Measurements from ENCODE around the gene XRCC4.
"Not testable (repeated sequence)": the region's sequence is repeated elsewhere in the genome, so short reads cannot be mapped to it uniquely, and the experiment has no call there.

XRCC4 gene

DNA sequence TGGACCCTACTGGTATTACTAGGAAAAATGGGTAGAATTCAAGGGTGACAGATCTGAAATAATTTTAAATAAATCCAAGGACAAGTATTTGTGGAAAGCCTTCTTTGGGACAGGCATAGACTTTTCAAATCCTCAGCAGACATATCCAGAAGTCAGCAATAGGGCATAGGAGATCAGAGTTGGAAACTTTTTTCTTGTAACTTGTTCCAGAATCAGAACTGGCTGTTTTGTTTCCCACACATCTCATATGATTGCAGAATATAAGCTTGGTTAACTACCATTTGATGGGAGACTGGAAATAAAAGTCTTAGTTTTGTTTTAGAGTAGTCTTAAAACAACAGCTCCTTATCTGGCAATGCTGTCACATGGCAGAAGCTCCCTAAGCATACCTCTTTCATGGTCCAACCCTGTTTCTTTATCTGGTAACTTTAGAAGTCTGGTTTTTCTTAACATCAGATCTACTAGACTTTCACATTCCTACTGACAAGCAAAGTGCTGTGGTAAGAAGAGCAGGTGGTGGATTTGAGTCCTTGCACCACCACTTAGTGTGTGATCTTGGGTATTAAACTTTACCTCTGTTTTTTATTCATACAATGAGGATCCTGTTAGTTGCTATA lies 25.1 kb downstream of the XRCC4 start:
- no peak for DNase-seq (ENCODE audit: low read depth)
- H3K4me3 ChIP-seq (ENCODE audit: low read depth, low read length) = no peak overlapping the region

- no peak overlapping the region for H3K4me3 ChIP-seq (ENCODE audit: low read depth, low read length)
- no peak for DNase-seq (ENCODE audit: low read depth)
These were observed 26.7 kb downstream of the XRCC4 start for GRCh38 chr5:83104021-83104420.

DNA sequence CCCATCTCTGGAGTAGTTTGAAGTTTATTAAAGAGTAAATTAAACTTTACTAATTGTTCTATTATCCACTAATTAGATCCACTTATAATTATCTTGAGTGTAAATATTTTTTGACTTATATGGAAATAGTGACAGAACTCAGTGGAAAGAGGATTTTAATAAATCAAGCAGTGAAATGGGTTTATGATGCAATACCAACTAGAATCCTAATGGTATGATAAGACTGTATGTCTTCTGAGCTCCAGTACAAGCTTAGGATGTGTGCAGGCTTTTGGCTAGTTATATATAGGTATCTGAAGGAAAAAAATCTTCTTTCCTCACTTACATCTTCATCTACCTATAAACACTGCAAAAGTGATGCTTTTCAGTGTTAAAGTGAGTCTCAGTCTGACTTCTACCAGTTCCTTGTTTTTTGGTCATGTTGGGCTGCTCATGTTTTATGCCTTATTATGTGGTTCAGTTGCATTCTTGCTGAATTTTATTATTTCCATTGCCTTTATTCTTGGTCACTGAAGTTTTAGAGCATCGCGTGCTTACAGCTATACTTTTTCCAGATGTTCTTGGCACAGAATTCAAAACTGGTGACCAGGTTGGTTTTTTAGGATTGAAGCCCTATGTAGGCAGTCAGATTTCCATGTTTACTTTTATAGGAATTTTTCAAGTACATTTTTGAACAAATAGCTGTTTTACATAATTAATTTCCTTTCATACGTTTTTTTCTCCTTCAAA lies 30.5 kb downstream of the XRCC4 start:
- no peak overlapping the region for H3K4me3 ChIP-seq (ENCODE audit: low read depth, low read length)

DNA sequence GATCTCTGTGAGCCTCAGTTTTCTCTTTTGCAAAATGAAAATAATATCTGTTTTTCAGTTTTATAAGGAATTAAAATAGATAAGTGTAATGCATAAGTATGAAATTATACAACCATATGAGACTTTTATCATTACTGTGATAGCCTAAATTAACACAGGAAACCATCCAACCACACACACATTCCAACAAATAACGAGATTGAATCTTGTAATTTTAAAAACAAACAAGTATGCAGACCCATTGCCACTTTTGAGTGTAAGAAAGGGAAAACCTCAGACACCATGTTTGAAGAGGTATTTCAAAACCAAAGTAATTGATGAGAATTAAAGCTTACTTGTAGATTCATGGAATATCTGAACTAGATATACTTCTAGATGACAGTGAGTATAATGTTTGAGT lies 32.0 kb downstream of the XRCC4 start:
- no peak for DNase-seq (ENCODE audit: low read depth)
- no peak overlapping the region for H3K4me3 ChIP-seq (ENCODE audit: low read depth, low read length)

More for the DNA sequence above, 30.5 kb downstream of the XRCC4 start:
- no peak for DNase-seq (ENCODE audit: low read depth)

DNA sequence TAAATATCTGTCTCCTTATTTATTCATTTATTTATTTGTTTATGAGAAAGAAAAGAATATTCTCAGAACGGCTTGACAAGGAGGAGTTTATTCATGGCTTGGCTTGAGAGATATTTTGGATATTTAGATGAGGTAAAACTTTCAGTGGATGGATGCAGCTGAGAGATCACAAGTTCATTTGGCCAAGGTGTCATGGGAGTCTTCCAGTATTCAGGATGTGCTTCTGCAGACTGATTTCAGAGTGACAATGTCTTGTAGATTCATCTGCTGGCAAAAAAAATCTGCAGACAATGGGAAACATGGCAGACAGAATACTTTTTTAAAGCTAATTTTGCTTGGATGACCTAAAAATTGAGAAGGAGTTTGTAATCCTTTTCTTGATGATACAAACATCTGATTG lies 38.5 kb downstream of the XRCC4 start:
- no peak for DNase-seq (ENCODE audit: low read depth)

GRCh38 chr5:83118471-83118870 lies 41.1 kb downstream of the XRCC4 start:
- H3K4me3 ChIP-seq (ENCODE audit: low read depth, low read length) = no peak overlapping the region
- no peak for DNase-seq (ENCODE audit: low read depth)

More for the DNA sequence above, 38.5 kb downstream of the XRCC4 start:
- H3K4me3 ChIP-seq (ENCODE audit: low read depth, low read length) = no peak overlapping the region

DNA sequence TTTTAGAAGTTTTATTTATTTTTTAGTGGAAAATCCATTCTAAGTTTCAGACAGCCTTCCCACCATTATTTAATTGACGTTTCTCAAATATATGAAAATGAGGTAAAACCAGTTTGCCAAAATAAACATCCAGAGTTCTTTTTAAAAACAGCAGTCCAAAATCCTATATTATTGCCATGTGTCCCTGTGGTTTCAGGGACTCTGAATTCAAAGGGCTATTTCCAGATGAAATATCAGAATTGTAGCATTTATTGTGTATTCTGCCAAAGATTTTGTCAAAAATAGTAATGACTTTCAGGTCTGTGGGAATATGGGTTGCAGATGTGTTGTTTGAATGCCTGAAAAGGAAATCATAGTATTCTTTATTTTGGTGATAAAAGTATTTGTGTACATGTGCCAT lies 41.6 kb downstream of the XRCC4 start:
- H3K4me3 ChIP-seq (ENCODE audit: low read depth, low read length) = no peak overlapping the region

DNA sequence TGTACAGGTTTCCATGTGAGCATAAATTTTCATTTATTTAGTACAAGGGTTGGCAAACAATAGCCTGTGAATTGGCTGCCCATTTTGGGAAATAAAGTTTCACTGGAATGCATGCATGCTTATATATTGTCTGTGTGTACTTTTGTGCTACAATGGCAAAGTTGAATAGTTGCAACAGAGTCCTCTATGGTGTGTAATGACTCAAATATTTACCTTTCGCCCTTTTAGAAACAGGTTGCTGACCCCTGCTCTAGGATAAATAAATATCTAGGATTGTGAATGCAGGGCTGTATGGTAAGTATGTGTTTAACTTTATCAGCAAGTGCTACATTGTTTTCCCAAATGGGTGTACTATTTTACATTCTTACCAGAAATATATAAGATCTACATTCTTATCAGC lies 47.2 kb downstream of the XRCC4 start:
- DNase-seq (ENCODE audit: low read depth) = no peak
- no peak overlapping the region for H3K4me3 ChIP-seq (ENCODE audit: low read depth, low read length)

More for the DNA sequence above, 41.6 kb downstream of the XRCC4 start:
- no peak for DNase-seq (ENCODE audit: low read depth)

GRCh38 chr5:83125560-83125959 lies 48.2 kb downstream of the XRCC4 start:
- DNase-seq (ENCODE audit: low read depth) = no peak
- no peak overlapping the region for H3K4me3 ChIP-seq (ENCODE audit: low read depth, low read length)

DNA sequence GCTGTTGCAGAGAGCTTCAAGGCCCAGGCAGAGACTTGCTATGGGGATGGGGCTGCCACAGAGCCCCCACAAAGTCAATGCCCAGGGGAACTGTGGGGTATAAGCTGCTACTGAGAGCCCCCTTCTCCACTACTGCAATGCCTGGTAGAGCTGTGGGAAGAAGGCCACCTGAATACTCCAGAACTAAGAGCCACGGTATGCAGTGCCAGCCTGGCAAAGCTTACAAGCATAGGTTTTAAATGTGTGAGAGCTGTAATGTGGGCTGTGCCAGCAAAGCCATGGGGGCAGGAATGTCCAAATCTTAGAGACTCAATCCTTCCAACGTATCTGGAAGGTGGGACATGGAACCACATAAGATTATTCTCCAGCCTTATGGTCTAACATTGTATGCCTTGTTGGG lies 49.2 kb downstream of the XRCC4 start:
- no peak overlapping the region for H3K4me3 ChIP-seq (ENCODE audit: low read depth, low read length)
- DNase-seq (ENCODE audit: low read depth) = no peak

DNA sequence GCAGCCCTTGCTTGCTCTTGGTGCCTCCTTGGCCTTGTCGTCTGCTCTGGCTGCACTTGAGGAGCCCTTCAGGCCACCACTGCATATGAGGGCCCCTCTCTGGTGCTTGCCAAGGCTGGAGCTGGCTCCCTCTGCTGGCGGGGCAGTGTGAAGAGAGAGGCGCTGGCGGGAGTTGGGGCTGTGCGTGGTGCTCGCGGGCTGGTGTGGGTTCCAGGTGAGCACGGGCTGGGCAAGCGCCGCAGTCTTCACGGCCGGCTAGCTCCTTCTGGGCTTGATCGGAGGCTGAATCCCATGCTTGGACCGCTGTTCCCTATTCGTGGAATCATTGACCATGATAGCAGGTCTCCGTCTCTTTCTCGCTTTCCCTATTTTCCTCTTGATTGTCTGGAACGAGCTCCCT lies 56.5 kb downstream of the XRCC4 start:
- H3K4me3 ChIP-seq (ENCODE audit: low read depth, low read length) = no peak overlapping the region
- no peak for DNase-seq (ENCODE audit: low read depth)

DNA sequence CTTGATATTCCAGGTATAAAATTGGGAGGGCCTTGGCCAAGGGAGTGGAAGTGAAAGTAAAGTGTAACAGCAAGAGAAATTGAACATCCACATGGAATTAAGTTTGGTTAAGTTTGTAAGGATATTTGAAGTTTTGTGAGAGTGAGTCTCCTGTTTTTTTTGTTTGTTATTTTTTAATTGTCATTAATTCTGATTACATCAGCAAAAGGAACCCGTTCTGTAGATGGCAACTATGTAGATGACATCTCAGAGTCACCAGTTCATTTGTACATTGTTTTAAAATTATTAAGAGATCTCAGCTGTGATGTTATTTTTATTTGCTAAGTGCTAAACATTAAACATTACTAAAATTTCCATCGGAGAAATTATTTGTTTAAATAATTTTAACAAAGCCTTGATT lies 65.2 kb downstream of the XRCC4 start:
- no peak overlapping the region for H3K4me3 ChIP-seq (ENCODE audit: low read depth, low read length)
- DNase-seq (ENCODE audit: low read depth) = no peak

DNA sequence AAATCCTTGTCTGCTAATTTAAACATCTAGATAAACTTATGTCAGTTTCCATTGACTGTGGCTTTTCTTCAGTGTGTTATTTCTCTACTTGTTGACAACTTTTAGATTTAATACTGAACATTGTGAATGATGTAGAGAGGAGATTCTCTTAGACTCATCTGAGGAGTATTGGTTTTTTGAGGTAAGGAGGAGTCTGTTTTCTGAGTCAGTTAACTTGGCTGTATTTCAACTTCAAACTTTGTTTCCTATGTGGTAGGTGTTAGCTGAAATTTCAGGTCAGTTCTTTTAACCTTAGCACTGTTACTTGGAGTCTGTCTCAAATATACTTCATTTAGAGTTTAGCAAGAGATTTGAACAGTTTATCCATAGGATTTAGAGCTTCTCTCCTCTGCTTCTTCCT lies 67.9 kb downstream of the XRCC4 start:
- DNase-seq (ENCODE audit: low read depth) = peak; percentile 23
- H3K4me3 ChIP-seq (ENCODE audit: low read depth, low read length) = no peak overlapping the region

DNA sequence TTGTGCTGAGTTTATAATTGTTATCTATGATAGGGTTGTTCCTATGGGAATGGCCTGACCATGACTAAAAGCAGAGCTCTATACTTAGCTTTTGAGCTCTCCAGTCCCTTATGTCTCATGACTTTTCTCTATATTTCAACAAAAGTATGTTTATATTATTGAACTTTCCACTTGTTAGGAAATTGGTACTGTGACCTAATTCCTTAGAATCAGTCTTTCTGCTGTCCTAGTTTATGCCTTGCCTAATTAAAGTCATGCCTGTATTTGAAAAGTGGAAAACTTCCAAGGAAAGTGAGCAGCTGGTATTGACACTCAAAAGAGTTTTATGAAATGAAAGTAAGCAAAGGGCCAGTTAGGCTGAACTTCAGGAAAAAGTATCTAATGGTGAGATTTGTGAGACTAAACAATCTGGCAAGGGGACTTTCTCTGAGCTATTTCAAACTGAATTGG lies 68.6 kb downstream of the XRCC4 start:
- no peak for DNase-seq (ENCODE audit: low read depth)
- no peak overlapping the region for H3K4me3 ChIP-seq (ENCODE audit: low read depth, low read length)

GRCh38 chr5:83146441-83146840 lies 69.1 kb downstream of the XRCC4 start:
- no peak overlapping the region for H3K4me3 ChIP-seq (ENCODE audit: low read depth, low read length)

GRCh38 chr5:83147593-83147992 lies 70.2 kb downstream of the XRCC4 start:
- H3K4me3 ChIP-seq (ENCODE audit: low read depth, low read length) = no peak overlapping the region

More at GRCh38 chr5:83146441-83146840, 69.1 kb downstream of the XRCC4 start:
- no peak for DNase-seq (ENCODE audit: low read depth)

DNA sequence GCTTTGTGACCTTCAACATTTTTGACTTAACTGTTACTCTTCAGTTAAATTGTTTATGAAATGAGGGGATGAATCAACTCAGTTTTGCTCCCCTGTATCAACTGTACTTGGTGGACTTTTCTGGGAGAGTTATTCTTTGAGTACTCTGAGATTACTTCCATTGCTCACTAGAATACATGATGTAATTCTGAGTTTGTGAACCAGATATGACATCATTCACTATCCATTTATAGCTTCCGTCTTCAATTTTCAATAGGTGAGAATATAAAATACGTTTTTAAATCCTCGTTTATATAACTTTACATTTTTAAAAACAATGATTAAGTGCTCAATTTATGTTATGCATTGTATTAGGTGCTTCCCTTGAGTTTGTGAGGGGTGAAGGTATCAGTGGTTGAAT lies 71.0 kb downstream of the XRCC4 start:
- no peak overlapping the region for H3K4me3 ChIP-seq (ENCODE audit: low read depth, low read length)
- DNase-seq (ENCODE audit: low read depth) = no peak

More at GRCh38 chr5:83147593-83147992, 70.2 kb downstream of the XRCC4 start:
- DNase-seq (ENCODE audit: low read depth) = no peak

GRCh38 chr5:83149671-83150070 lies 72.3 kb downstream of the XRCC4 start:
- H3K4me3 ChIP-seq (ENCODE audit: low read depth, low read length) = no peak overlapping the region
- peak; percentile 19 for DNase-seq (ENCODE audit: low read depth)

DNA sequence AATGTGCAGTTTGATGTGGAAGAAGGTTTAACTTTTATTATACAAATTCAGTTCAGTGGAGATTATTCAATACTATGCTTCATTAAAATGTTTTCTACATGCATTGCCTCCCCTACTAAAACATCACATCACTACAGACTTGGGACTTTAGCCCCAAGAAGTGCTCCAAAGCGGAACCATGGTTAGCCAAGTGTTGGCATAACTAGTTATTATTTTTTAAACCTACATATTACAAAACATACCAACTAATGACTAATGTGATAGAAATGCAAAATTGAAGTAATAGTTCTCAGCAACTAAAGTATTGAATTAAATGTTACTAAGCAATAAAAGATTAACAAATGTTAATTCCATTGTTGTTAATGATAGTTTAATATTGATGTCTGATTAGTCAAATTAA lies 74.5 kb downstream of the XRCC4 start:
- H3K4me3 ChIP-seq (ENCODE audit: low read depth, low read length) = no peak overlapping the region

DNA sequence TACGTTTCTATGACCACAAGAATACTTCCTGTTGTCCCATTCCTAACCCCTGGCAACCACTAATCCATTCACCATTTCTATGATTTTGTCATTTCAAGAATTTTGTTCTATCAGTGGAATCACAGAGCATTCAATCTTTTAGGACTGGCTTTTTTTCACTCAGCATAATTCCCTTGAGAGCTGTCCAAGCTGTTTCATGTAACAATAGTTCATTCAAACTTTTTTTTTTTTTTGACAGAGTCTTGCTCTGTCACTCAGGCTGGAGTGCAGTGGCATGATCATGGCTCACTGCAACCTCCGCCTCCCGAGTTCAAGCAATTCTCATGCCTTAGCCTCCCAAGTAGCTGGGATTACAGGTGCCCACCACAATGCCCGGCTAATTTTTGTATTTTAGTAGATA lies 75.6 kb downstream of the XRCC4 start:
- H3K4me3 ChIP-seq (ENCODE audit: low read depth, low read length); DNase-seq (ENCODE audit: low read depth): not testable (repeated sequence)

More for the DNA sequence above, 74.5 kb downstream of the XRCC4 start:
- no peak for DNase-seq (ENCODE audit: low read depth)

GRCh38 chr5:83156001-83156400 lies 78.7 kb downstream of the XRCC4 start:
- DNase-seq (ENCODE audit: low read depth) = no peak
- no peak overlapping the region for H3K4me3 ChIP-seq (ENCODE audit: low read depth, low read length)
